Measurements from ENCODE around the gene KLHL10. TPM values are rescaled to one million over a fixed set of nuclear protein-coding genes. Genes with fewer than 3 reads are reported as not detected.

KLHL10 gene
- total RNA-seq, 2 donors from 2014 or later: 0.15 TPM; not detected in 1

DNA sequence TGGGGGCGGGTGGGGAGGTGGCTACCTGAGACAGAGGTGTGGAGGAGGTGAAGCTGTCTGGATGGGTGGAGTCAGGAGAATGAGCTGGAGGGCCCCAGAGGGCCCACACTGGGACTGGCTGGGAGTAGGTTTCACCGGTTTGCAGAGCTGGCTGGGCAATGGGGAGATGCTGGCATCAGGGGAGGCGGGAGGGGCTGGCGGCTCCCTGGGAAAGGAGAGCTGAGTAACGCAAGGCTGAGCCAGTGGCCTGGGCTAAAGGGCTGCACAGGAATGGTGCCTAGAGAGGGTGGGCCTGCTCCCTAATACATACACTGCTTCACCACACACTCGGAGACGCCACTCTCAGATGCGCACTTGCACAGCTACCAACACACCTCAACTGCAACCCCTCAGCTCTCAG, 38.3 kb upstream of the KLHL10 start:
- TF ChIP-seq, protein P1, sequence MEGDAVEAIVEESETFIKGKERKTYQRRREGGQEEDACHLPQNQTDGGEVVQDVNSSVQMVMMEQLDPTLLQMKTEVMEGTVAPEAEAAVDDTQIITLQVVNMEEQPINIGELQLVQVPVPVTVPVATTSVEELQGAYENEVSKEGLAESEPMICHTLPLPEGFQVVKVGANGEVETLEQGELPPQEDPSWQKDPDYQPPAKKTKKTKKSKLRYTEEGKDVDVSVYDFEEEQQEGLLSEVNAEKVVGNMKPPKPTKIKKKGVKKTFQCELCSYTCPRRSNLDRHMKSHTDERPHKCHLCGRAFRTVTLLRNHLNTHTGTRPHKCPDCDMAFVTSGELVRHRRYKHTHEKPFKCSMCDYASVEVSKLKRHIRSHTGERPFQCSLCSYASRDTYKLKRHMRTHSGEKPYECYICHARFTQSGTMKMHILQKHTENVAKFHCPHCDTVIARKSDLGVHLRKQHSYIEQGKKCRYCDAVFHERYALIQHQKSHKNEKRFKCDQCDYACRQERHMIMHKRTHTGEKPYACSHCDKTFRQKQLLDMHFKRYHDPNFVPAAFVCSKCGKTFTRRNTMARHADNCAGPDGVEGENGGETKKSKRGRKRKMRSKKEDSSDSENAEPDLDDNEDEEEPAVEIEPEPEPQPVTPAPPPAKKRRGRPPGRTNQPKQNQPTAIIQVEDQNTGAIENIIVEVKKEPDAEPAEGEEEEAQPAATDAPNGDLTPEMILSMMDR (conservative IDR thresholded peaks at IDR 0.05): no peak
- no peak overlapping the region for H3K4me3 Mint-ChIP-seq
- H3K36me3 ChIP-seq (ENCODE audit: control insufficient read depth, insufficient read depth, low read length): no peaks in the 10 kb centered on the region
- DNase-seq: peak; percentile 71
- H3K4me3 ChIP-seq (ENCODE audit: low read length): no peak overlapping the region
- no peaks in the 10 kb centered on the region for H3K27me3 ChIP-seq (ENCODE audit: control insufficient read depth, insufficient read depth, low read length, poor library complexity, severe bottlenecking)
- peaks cover 5% of the 10 kb centered on the region for H3K27me3 Mint-ChIP-seq (ENCODE audit: insufficient read depth)
- peaks cover 8% of the 10 kb centered on the region for H3K36me3 Mint-ChIP-seq (ENCODE audit: low read depth)
- H3K27ac ChIP-seq (ENCODE audit: low read depth, low read length): no peak overlapping the region
- H3K9me3 Mint-ChIP-seq: no peaks in the 10 kb centered on the region
- H3K4me1 ChIP-seq (ENCODE audit: control insufficient read depth, insufficient read depth, low read length): peaks cover 9% of the 10 kb centered on the region
- peaks cover 13% of the 10 kb centered on the region for H3K4me1 Mint-ChIP-seq
- no peaks in the 10 kb centered on the region for H3K9me3 ChIP-seq (ENCODE audit: control insufficient read depth, low read length)
- H3K27ac Mint-ChIP-seq: no peak overlapping the region
- 73 to 94% methylated on average over 4 to 8 of the region's 8 CpGs for WGBS, 2 experiments (ENCODE audit: insufficient coverage in 1 of 2, insufficient read length in 1 of 2)
- H3K9ac ChIP-seq (ENCODE audit: extremely low read depth, low read length, poor library complexity, severe bottlenecking): no peak overlapping the region

DNA sequence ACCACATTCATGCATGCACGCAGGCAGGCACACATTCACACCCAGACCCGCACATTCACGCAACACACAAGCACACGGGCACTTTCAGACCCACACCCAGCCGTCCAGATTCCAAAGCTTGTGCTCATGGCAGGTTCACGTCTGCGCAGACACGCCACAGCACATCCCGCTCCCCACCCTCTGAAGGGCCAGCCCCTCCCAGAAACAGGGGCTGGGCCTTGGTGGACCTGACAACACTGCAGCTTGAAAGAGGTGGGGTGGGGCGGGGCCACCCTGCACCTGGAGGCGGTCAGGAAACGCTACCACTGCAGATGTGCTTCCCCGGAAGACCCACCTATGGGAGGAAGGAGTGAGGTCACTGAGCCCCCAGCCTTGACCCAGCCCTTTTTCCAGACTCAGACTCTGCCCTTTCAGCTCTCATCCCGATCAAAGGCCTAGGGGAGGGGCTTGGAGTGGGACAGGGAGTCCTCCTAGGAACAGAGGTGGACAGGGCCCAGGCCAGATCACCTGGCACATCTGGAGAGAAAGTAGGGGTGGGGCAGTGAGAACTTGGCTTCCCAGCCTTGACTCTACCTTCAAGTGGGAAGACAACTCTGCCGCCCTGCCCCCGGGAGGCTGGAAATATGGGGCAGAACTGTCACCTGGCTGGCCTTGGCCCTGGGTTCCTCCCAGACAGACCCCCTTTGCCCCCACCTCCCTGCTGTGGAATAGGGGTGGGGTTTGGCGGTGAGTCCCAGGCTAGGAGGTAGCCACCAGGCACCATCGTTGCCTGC, 36.8 kb upstream of the KLHL10 start:
- DNase-seq: peak; percentile 98
- no peaks in the 10 kb centered on the region for H3K36me3 ChIP-seq (ENCODE audit: control insufficient read depth, insufficient read depth, low read length)
- no peaks in the 10 kb centered on the region for H3K9me3 ChIP-seq (ENCODE audit: control insufficient read depth, low read length)
- peaks cover 5% of the 10 kb centered on the region for H3K27me3 Mint-ChIP-seq (ENCODE audit: insufficient read depth)
- H3K4me3 Mint-ChIP-seq: peak overlapping the region; percentile 30
- 48 to 50% methylated on average over 2 to 17 of the region's 18 CpGs for WGBS, 2 experiments (ENCODE audit: insufficient coverage in 1 of 2, insufficient read length in 1 of 2)
- no peaks in the 10 kb centered on the region for H3K27me3 ChIP-seq (ENCODE audit: control insufficient read depth, insufficient read depth, low read length, poor library complexity, severe bottlenecking)
- peaks cover 15% of the 10 kb centered on the region for H3K36me3 Mint-ChIP-seq (ENCODE audit: low read depth)
- no peak overlapping the region for H3K27ac ChIP-seq (ENCODE audit: low read depth, low read length)
- peak overlapping the region; percentile 81 for H3K27ac Mint-ChIP-seq
- H3K9ac ChIP-seq (ENCODE audit: extremely low read depth, low read length, poor library complexity, severe bottlenecking): no peak overlapping the region
- H3K4me3 ChIP-seq (ENCODE audit: low read length): no peak overlapping the region
- no peaks in the 10 kb centered on the region for H3K9me3 Mint-ChIP-seq
- peaks cover 6% of the 10 kb centered on the region for H3K4me1 ChIP-seq (ENCODE audit: control insufficient read depth, insufficient read depth, low read length)
- H3K4me1 Mint-ChIP-seq: peaks cover 9% of the 10 kb centered on the region
- TF ChIP-seq, protein P1 (conservative IDR thresholded peaks at IDR 0.05): no peak

DNA sequence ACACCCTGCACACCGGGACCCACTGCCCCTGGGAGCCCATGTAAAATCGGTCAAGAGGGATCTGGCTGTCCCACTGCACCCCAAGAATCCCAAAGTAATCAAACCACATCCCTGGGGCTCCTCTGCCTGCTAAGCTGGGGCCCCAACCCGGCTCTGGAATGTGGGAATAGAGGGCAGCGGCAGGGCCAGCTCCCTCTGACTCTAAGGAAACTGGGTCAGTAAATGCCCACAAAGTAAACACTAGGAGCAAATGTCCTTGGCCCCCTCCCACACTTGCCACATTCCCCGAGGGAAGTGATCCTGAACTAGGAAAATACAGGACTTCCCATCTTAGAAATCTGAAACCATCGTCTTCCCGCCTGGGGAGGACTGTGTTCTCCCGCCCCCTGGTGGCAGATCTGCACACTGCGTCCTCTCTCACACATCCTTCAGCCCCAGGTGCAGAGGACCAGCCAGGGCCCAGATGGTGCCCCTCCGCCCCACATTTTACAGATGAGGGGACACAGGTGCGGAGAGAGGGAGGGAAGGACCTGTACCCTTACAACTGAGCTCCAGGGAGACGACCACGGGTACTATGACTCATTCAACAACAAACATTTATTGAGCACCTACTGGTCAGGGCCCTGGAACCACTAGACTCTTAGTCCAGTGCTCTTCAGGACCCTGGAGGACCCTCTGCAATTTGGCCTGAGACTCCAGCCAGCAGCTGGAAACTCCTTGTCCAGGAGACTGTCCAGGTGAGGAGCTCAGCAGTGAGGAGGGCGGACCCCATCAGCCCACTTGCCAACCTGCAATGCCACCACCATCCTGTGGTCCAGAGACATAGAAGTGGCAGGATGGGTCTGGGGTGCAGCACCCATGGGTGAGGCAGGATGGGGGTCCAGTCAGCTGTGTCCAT, 36.0 kb upstream of the KLHL10 start:
- 21 to 26% methylated on average over 6 to 14 of the region's 14 CpGs for WGBS, 2 experiments (ENCODE audit: insufficient coverage in 1 of 2, insufficient read length in 1 of 2)
- H3K4me3 Mint-ChIP-seq: peak overlapping the region; percentile 30
- Histone ChIP-seq H3K9ac (ENCODE audit: extremely low read depth, low read length, poor library complexity, severe bottlenecking) (no peak overlapping the region), H3K4me3 (ENCODE audit: low read length) (no peak overlapping the region), H3K27me3 (ENCODE audit: control insufficient read depth, insufficient read depth, low read length, poor library complexity, severe bottlenecking) (no peaks in the 10 kb centered on the region), H3K4me1 (ENCODE audit: control insufficient read depth, insufficient read depth, low read length) (peaks cover 6% of the 10 kb centered on the region), H3K36me3 (ENCODE audit: control insufficient read depth, insufficient read depth, low read length) (no peaks in the 10 kb centered on the region), H3K9me3 (ENCODE audit: control insufficient read depth, low read length) (no peaks in the 10 kb centered on the region), H3K27ac (ENCODE audit: low read depth, low read length) (no peak overlapping the region)
- H3K4me1 Mint-ChIP-seq: peaks cover 9% of the 10 kb centered on the region
- no peaks in the 10 kb centered on the region for H3K9me3 Mint-ChIP-seq
- peaks cover 20% of the 10 kb centered on the region for H3K36me3 Mint-ChIP-seq (ENCODE audit: low read depth)
- TF ChIP-seq, protein P1 (conservative IDR thresholded peaks at IDR 0.05): peak; percentile 98
- peak overlapping the region; percentile 81 for H3K27ac Mint-ChIP-seq
- DNase-seq: peak; percentile 97
- H3K27me3 Mint-ChIP-seq (ENCODE audit: insufficient read depth): peaks cover 5% of the 10 kb centered on the region

Data from endodermal cell (in vitro differentiated cells).